ENCODE data around the gene RNF212.
A peak's percentile ranks its signal among the peaks of the same experiment; 100 is the strongest.
"Not testable (repeated sequence)": the region's sequence is repeated elsewhere in the genome, so short reads cannot be mapped to it uniquely, and the experiment has no call there.

RNF212 gene

GRCh38 chr4:1075809-1076699 lies 37.3 kb downstream of the RNF212 start:
- DNase-seq, result peak in 2 of 10 donors; percentile 35 to 69
- intact Hi-C loops (cut with DNase I), result no loop called here

- intact Hi-C loops (cut with DNase I), result no loop called here
These were observed 38.1 kb downstream of the RNF212 start for GRCh38 chr4:1075225-1075624.

GRCh38 chr4:1074077-1074476 lies 39.3 kb downstream of the RNF212 start:
- DNase-seq, result peak in 2 of 10 donors; percentile 66
- intact Hi-C loops (cut with DNase I), result no loop called here

More at GRCh38 chr4:1075225-1075624, 38.1 kb downstream of the RNF212 start:
- DNase-seq, result peak in 1 of 10 donors; percentile 43

- DNase-seq, result peak in 7 of 10 donors; percentile 38 to 88 (median 47)
- intact Hi-C loops (cut with DNase I), result no loop called here
These were observed 40.4 kb downstream of the RNF212 start for GRCh38 chr4:1072830-1073446.

GRCh38 chr4:1069394-1069793 lies 44.0 kb downstream of the RNF212 start:
- DNase-seq, result peak in 1 of 10 donors; percentile 22
- intact Hi-C loops (cut with DNase I), result no loop called here

GRCh38 chr4:1065732-1066131 lies 47.6 kb downstream of the RNF212 start:
- intact Hi-C loops (cut with DNase I), result no loop called here

GRCh38 chr4:1062419-1062818 lies 50.9 kb downstream of the RNF212 start:
- intact Hi-C loops (cut with DNase I), result no loop called here
- DNase-seq, result no peak

More at GRCh38 chr4:1065732-1066131, 47.6 kb downstream of the RNF212 start:
- DNase-seq, result no peak

- DNase-seq, result peak in 1 of 10 donors; percentile 24
- intact Hi-C loops (cut with DNase I), result no loop called here
These were observed 51.6 kb downstream of the RNF212 start for GRCh38 chr4:1061760-1062159.

- DNase-seq, result peak in 1 of 10 donors; percentile 74
- intact Hi-C loops (cut with DNase I), result no loop called here
These were observed 52.2 kb downstream of the RNF212 start for GRCh38 chr4:1061056-1061700.

GRCh38 chr4:1060621-1061020 lies 52.7 kb downstream of the RNF212 start:
- peak in 1 of 10 donors; percentile 49 for DNase-seq
- intact Hi-C loops (cut with DNase I), result no loop called here

- DNase-seq, result peak in 2 of 10 donors; percentile 38 to 39
- intact Hi-C loops (cut with DNase I), result no loop called here
These were observed 53.2 kb downstream of the RNF212 start for GRCh38 chr4:1060121-1060520.

GRCh38 chr4:1058997-1059665 lies 54.2 kb downstream of the RNF212 start:
- intact Hi-C loops (cut with DNase I), result no loop called here
- DNase-seq, result peak in 3 of 10 donors; percentile 40 to 55 (median 54)

GRCh38 chr4:1058198-1058996 lies 55.0 kb downstream of the RNF212 start:
- intact Hi-C loops (cut with DNase I), result no loop called here
- DNase-seq, result peak in 3 of 10 donors; percentile 43 to 52 (median 51)

GRCh38 chr4:1057403-1057745 lies 56.0 kb downstream of the RNF212 start:
- DNase-seq, result peak in 1 of 10 donors; percentile 45
- intact Hi-C loops (cut with DNase I), result no loop called here

GRCh38 chr4:1056671-1057402 lies 56.5 kb downstream of the RNF212 start:
- intact Hi-C loops (cut with DNase I), result no loop called here
- peak in 3 of 10 donors; percentile 56 to 72 (median 67) for DNase-seq

GRCh38 chr4:1055721-1056590 lies 57.4 kb downstream of the RNF212 start:
- intact Hi-C loops (cut with DNase I), result no loop called here
- DNase-seq, result peak in 3 of 10 donors; percentile 73 to 78 (median 75)

GRCh38 chr4:1055243-1055701 lies 58.1 kb downstream of the RNF212 start:
- intact Hi-C loops (cut with DNase I), result not testable (repeated sequence)
- DNase-seq, result peak in 3 of 10 donors; percentile 36 to 81 (median 37)

Data from posterior cingulate gyrus (tissue), 11 donors.